Measurements from ENCODE around the gene TMEM131.

TMEM131 gene

DNA sequence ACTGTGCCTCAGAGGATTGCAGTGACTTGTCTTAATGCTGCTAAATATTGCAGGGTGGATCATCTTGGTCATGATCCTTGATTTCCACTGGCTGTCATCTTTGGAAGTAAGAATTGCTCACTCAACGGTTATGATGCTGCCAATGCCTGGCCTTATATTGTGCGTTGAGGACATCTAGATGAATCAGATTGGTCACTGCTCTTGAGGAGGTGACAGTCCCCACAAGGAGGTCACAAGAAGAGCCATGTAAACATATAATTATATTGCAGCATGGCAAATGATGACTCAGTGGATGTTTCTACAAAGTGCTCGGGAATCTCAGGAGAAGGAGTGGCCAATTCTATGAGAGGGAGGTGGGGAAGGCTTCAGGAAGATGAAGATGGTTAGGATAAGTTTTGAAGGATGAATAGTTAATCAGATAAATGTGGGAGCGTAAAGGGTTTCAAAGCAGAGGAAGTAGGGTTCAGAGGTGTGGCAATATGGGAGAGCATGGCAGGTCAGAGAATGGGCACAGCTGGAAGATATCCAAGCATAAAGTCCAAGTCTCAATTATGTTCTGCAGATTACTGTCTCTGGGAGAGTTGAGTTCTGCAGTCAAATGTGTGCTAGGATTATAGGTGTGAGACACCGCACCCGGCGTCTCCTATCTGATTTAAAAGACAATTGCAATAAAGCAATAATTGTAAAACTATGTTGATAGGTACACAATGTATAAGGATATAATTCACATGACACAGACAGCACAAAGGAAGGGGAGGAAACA is 21.3 kb upstream of the TMEM131 start:
- DNase-seq = no peak

- no peak for DNase-seq
Observed at GRCh38 chr2:98015671-98016070, 19.9 kb upstream of the TMEM131 start.

- no peak for DNase-seq
Observed at GRCh38 chr2:98014379-98014778, 18.6 kb upstream of the TMEM131 start.

GRCh38 chr2:98013407-98014042 is 17.8 kb upstream of the TMEM131 start:
- DNase-seq = peak; percentile 55

DNA sequence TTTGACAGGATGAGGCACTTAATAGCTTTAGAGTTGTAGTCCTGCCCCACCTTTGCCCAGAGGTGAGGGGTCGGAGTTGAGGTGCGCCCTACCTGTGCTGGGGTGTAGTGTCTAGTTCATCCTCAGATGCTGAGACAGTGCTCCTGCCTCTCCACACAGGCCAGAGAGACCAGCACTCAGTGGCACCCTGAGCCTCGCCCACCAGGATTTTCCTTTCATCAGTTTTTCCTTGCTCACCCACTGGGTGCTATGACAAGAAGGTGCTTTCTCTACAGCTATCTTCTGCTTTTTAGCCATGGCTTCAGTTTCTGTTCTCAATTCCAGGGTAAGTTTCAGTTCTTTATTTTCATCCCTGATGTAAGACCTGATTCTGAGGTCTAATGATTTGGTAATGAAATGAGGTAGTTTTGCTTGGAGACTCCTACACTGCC is 16.8 kb upstream of the TMEM131 start:
- peak; percentile 98 for DNase-seq

DNA sequence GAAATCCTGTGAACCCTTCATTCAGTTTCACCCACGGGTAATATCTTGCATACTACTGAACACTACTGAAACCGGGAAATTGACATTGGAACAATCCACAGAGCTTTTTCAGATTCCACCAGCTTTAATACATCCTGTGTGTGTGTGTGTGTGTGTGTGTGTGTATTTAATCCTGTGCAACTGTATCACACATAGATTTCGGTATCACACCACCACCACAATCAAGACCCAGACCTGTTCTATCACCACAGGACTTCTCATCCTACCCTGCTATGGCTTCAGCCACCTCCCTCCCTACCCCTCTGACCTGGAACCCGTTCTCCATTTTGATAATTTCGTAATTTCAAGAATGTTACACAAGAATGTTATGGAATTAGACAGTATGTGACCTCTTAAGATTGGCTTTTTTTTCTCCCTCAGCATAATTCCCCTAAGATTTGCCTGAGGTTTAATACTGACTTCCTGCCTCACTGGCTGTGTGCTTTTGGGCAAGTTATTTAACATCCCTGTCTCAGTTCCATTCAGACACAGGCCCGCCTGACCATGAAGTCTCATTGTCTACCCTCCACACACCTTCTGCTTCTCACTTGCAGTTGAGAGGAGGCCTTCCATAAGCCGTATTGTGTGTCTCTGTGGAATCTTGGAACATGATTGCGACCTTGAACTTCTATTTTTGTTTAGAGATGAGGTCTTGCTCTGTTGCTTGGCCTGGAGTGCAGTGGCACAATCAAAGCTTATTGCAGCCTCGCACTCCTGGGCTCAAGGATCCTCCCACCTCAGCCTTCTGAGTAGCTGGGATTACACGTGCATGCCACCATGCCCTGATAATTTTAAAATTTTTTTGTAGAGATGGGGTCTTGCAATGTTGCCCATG is 14.4 kb upstream of the TMEM131 start:
- DNase-seq = no peak

GRCh38 chr2:98008415-98008814 is 12.7 kb upstream of the TMEM131 start:
- DNase-seq = no peak

GRCh38 chr2:98006378-98006777 is 10.6 kb upstream of the TMEM131 start:
- no peak for DNase-seq

GRCh38 chr2:98004613-98005012 is 8.9 kb upstream of the TMEM131 start:
- no peak for DNase-seq

DNA sequence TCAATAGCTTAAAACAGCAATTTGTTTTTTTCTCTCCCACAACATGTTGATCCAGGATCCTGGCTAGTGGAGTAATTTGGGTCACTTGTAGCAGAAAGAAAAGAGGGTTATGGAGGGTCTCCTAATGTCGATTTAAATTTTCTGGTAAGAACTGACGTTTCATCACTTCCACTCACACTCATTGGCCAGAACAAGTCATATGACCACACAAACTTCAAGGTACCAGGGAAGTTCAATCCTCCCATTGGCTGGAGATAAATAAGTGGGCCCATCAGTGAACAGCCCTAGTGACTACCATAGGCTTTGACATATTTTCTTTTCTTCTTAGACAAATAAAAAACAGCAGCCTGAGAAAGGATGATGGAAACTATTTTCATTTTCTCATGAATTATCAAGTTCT is 8.3 kb upstream of the TMEM131 start:
- DNase-seq = no peak

DNA sequence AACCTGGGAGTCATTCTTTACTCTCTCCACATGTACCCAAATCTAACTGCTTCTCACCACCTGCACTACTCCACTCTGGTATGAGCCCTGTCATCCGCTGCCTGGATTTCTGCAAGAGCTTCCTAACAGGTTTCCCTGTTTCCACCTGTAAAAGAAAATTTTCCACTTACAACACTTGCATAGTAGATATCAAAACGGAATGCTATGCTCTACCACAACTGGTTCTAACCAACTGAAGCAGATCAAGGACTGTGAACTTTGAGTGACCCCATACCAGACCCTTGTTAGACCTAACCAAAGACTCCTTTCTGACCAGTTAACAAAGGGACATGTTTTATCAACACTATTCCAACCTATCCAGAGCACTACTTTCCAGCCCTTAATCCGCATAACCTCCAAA is 3.8 kb upstream of the TMEM131 start:
- no peak for DNase-seq

DNA sequence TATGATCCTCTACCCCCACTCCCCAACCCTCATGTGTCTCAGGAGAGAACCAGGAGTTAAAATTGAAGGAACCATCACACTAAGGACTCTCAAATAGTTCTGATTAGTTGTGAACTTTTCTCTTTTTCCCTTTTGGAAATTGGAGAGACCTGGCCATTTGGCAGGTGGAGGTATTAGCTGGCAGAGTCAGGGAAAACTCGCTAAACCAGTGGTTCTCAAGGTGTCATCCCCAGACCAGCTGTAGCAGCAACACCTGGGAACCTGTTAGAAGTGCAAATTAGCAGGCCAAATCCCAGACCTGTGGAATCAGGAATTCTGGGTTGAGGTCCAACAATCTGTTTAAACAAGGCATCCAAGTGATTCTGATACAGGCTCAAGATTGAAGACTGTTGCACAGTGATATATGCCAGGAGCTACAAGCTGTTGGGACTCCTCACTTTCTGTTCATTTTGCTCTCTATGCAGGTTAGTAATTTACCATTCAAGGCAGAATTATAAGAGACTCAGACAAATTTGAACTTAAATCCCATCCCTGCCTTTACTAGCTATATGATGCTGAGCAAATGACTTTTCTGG is 2.8 kb upstream of the TMEM131 start:
- no peak for DNase-seq

DNA sequence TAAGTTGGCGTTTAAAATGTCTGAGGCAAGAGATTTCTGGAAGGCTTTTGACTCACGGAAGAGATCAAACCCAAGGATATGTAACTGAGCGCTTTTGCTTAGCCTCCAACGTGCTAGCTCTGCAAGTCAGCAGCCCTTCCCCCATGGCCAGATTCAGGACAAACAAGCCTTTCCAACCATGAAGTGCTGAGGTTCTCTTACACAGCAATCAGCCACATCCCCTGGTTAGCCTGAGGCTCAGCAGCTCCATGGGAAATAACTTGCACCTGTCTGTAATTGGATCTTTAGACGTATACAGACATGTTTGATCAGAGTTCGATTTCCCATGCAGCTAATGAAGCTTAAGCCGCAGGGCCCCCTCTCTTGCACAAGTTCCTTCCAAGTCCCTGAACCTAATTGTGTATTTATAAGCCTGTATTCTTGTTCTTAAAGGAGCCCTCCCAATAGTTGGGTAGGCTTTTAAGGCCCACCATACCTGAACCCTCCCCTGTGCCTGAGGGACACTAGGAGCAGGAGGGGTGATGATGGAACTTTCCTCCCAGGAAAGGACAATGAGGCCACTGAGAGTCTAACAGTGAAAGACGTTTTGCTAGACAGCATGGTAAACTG is 2.1 kb upstream of the TMEM131 start:
- no peak for DNase-seq

DNA sequence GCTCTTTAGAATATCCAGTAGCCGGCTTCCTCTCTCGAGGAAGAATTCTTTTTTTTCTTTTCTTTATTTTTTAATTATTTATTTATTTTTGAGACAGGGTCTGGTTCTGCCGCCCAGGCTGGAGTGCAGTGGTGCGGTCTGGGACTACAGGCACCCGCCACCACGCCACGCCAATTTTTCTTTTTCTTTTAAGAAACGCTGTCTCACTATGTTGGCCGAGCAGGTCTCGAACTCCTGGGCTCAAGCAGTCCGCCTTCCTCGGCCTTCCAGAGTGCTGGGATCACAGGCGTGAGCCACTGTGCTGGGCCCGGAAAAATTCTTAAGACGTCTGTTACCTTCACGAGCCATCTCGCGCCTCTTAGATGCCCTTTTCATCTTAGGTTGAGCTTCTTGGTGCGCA is 931 bp upstream of the TMEM131 start:
- no peak for DNase-seq

- peak; percentile 58 for DNase-seq
Observed at GRCh38 chr2:97995026-97995733, 568 bp downstream of the TMEM131 start.

DNA sequence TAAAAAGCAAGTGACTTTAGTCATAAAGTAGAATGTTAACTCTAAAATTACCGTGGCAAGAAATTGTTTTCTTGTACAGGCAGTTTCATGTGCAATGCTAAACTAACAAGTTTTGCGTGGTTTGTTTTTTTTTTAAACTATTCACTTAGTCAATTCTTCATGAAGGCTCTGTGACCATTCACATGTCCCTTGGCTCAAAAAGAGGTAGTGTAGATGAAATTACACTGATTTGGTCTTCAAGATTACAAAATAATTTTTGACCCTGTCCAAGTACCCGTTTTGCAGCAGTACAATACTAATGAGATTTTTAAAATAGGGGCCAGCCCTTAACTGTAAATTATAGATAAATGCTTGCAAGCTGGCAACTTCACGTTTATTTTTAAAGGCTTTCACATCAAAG is 1.3 kb downstream of the TMEM131 start:
- no peak for DNase-seq

DNA sequence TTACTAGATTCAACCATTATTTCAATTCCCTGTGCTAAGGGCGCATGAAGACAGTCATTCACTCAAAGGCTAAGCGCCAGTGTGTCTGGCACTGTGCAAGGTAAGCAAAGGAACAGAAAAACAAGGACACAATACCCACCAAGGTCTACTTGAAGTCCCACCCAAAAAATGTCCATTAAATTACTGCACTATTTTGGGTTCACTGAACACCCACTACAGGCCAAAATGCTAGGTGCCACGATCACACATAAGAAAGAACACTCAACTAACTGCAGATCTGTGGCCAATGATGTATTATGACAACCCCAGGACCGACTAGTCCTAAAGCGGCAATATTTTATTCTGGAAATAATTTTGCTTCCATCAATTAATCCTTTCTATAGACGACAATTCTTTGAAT is 1.8 kb downstream of the TMEM131 start:
- DNase-seq = no peak

- no peak for DNase-seq
Observed at GRCh38 chr2:97992836-97993825, 2.6 kb downstream of the TMEM131 start.

DNA sequence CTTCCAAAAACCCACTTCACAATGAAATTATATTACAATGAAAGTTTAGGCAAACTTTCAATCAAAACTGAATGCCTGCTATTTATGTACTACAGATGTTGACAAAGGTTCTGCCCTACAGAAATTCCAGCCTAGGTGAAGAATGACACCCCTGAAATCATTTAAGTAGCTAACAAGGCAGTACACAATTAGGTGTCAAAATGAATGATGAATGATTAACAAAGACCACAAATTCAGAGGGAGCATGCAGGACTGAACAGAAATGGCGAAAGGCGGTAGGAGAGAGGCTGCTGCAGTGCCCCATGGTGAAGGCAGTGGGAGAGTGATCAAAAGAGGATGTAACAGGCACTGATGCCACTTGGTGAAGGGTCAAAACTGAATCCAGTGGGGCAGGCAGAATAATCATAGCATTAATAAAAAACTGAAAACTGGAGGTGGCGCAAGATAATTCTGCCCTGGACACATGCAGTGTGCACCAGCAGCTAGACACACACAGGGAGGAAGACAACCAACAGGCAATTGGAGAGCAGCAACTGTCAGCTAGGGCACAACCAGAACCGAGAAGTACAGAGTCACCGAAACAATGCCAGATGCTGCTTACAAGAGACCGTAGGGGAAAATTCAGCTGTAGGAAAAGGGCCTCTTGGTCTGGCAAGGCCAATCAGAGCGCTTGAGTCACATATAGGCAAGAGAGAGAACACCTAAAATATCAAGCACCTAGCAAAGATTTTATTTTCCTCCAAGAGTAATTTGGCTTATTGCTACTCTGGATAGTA is 4.5 kb downstream of the TMEM131 start:
- no peak for DNase-seq

DNA sequence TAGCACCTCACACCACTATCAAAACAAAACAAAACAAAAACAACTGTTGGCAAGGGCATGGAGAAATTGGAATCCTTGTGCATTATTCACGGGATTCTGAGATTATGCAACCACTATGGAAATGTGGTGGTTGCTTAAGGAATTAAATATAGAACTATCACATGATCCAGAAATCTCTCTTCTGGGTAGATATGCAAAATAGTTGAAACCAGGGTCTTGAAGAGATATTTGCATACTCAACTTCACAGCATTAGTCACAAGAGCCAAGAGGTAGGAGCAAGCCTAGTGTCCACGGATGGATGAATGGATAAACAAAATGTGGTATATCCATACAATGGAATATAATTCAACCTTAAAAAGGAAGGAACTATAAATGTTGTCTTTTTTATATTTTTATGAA is 7.0 kb downstream of the TMEM131 start:
- no peak for DNase-seq
